K562 (cell line): ENCODE results near the gene RASIP1. TPM values are rescaled to one million over a fixed set of nuclear protein-coding genes. Genes with fewer than 3 reads are reported as not detected.
A peak's percentile ranks its signal among the peaks of the same experiment; 100 is the strongest.

ENCODE experiments used
- AFF1 ChIP-seq, 2 experiments: fragments of 450-650 bp; IDR thresholded peaks; 2 replicates each; pipeline ENCODE4 v1.6.1; 2018; ENCODE audit warnings: mild to moderate bottlenecking in 2 of 2, low read depth in 1 of 2; ENCODE audit not compliant: partially characterized antibody in 2 of 2
- HCFC1 ChIP-seq: IDR thresholded peaks from 2 replicates; pipeline ENCODE4 v1.6.1; 2012; ENCODE audit warnings: low read depth, low read length, improper control_type of control experiment
- POLR2G ChIP-seq: fragments of 200-400 bp; formaldehyde crosslinking; IDR thresholded peaks from 2 replicates; pipeline ENCODE4 v1.6.1; 2017; ENCODE audit warnings: low read depth, mild to moderate bottlenecking, antibody characterized with exemption, low read length, moderate library complexity
- RB1 ChIP-seq: fragments of 450-650 bp; IDR thresholded peaks from 2 replicates; pipeline ENCODE4 v1.6.1; 2017; ENCODE audit warnings: low read depth, mild to moderate bottlenecking
- ZNF449 ChIP-seq: fragments of 250-450 bp; sonication (Bioruptor Pico); IDR thresholded peaks from 2 replicates; pipeline ENCODE4 v1.8.0; 2022; ENCODE audit warnings: moderate library complexity, mild to moderate bottlenecking, inconsistent platforms
- polyA plus RNA-seq, 8 experiments: library from polyadenylated mRNA; depleted of rRNA in 4 of 8; stranded (reverse) in 5 of 8; unstranded in 3 of 8; fragments of >200 nt; fragmentation: Nextera tagmentation in 2 of 8; fragmentation: Illumina TruSeq in 1 of 8; extraction: Ambion mirVana in 2 of 8; extraction: Trizol in 1 of 8; gene quantifications; 2 replicates each; pipeline versions ENCODE4 v1.2.1 to v1.2.3, GENCODE V29; 2011 to 2014; ENCODE audit warnings: inconsistent platforms in 1 of 8, missing spikeins in 1 of 8
- total RNA-seq, 7 experiments: library from RNA; depleted of rRNA in 6 of 7; stranded (reverse); fragments of >200 nt in 6 of 7; fragmentation: Illumina TruSeq in 2 of 7; extraction: Trizol in 2 of 7; gene quantifications; 2 replicates each; pipeline versions ENCODE4 v1.2.1 to v1.2.3, GENCODE V29; 2011 to 2021; ENCODE audit warnings: low replicate concordance in 1 of 7
- TF ChIP-seq, protein P1 (sequence below): sonication (generic); formaldehyde crosslinking; IDR thresholded peaks from 2 replicates; pipeline ENCODE4 v1.8.0; 2023; ENCODE audit warnings: missing genetic modification reagents, mild to moderate bottlenecking, borderline replicate concordance

Gene RASIP1
- total and polyA plus RNA-seq, 9 of the 15 experiments (the other 6 are each of a cell fraction or from before 2014, with no cell fraction given): 0.20 to 4.7 (median 1.5) TPM

GRCh38 chr19:48745208-48745995, 5.0 kb upstream of the RASIP1 start (continued):
- TF ChIP-seq ZNF449 (CRISPR knock-in tag) (no peak), RB1 (peak; percentile 46; the same call in 1 of the 2 replicates), AFF1 (IDR thresholded peaks at IDR 0.05; ENCODE audit: low read depth in 1 of 2, partially characterized antibody in 2 of 2) (peak; percentile 47 to 99), HCFC1 (peak; percentile 99), POLR2G (peak; percentile 50; the same call in 1 of the 2 replicates)
- TF ChIP-seq, protein P1, sequence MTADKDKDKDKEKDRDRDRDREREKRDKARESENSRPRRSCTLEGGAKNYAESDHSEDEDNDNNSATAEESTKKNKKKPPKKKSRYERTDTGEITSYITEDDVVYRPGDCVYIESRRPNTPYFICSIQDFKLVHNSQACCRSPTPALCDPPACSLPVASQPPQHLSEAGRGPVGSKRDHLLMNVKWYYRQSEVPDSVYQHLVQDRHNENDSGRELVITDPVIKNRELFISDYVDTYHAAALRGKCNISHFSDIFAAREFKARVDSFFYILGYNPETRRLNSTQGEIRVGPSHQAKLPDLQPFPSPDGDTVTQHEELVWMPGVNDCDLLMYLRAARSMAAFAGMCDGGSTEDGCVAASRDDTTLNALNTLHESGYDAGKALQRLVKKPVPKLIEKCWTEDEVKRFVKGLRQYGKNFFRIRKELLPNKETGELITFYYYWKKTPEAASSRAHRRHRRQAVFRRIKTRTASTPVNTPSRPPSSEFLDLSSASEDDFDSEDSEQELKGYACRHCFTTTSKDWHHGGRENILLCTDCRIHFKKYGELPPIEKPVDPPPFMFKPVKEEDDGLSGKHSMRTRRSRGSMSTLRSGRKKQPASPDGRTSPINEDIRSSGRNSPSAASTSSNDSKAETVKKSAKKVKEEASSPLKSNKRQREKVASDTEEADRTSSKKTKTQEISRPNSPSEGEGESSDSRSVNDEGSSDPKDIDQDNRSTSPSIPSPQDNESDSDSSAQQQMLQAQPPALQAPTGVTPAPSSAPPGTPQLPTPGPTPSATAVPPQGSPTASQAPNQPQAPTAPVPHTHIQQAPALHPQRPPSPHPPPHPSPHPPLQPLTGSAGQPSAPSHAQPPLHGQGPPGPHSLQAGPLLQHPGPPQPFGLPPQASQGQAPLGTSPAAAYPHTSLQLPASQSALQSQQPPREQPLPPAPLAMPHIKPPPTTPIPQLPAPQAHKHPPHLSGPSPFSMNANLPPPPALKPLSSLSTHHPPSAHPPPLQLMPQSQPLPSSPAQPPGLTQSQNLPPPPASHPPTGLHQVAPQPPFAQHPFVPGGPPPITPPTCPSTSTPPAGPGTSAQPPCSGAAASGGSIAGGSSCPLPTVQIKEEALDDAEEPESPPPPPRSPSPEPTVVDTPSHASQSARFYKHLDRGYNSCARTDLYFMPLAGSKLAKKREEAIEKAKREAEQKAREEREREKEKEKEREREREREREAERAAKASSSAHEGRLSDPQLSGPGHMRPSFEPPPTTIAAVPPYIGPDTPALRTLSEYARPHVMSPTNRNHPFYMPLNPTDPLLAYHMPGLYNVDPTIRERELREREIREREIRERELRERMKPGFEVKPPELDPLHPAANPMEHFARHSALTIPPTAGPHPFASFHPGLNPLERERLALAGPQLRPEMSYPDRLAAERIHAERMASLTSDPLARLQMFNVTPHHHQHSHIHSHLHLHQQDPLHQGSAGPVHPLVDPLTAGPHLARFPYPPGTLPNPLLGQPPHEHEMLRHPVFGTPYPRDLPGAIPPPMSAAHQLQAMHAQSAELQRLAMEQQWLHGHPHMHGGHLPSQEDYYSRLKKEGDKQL (CRISPR knock-in tag): 0 out of 2 replicates have a peak, but pooled peaks have one; percentile 25
